Activated naive CD4-positive, alpha-beta T cell treated with anti-CD3 and anti-CD28 coated beads, Interleukin-2, amount 10 ng/mL, durations not matched to agents 5 hours and 36 hours (primary cell): ENCODE results near the gene PIANP. TPM values are rescaled to one million over a fixed set of nuclear protein-coding genes. Genes with fewer than 3 reads are reported as not detected.

ENCODE experiments used
- total RNA-seq, 2 experiments: library from RNA; stranded (reverse); gene quantifications; one replicate each; pipeline ENCODE4 v1.2.3, GENCODE V29; 2021

The PIANP gene
- not detected for total RNA-seq

GRCh38 chr12:6700646-6701051 is at the start of gene PIANP:
Gene PIANP (minus strand): TSS chr12:6700815. CDS start chr12:6698061, 2,754 bp downstream.

GRCh38 chr12:6723607-6724408 is 23.2 kb upstream of the PIANP start, which contains the start of gene COPS7A:
Gene COPS7A (plus strand): TSS chr12:6724046. CDS start chr12:6724657, 611 bp downstream.

GRCh38 chr12:6688999-6689882 is 11.4 kb downstream of the PIANP start, which contains the start of gene ZNF384:
Gene ZNF384 (minus strand): TSS chr12:6689375. CDS start chr12:6679520, 9,855 bp downstream.

GRCh38 chr12:6662906-6663742 is 37.5 kb downstream of the PIANP start, which contains the start of gene ING4:
Gene ING4 (minus strand): TSS chr12:6663119. CDS start chr12:6663101, 18 bp downstream.

GRCh38 chr12:6647083-6647604 is 53.5 kb downstream of the PIANP start, which contains the start of gene ACRBP:
Gene ACRBP (minus strand): TSS chr12:6647432. CDS start chr12:6647366, 66 bp downstream.

Other genes starting within 250 kb of the PIANP start
- gene TAPBPL, start 248.8 kb downstream of the PIANP start, total RNA-seq = 10 to 100 TPM; 52.0 to 52.7 TPM
- 10 to 100 TPM; 54.2 to 54.4 TPM for gene VAMP1, start 230.1 kb downstream of the PIANP start, total RNA-seq
- gene MRPL51, start 207.6 kb downstream of the PIANP start, total RNA-seq = 100 to 1,000 TPM; 177 to 187 TPM
- gene NCAPD2, start 206.7 kb downstream of the PIANP start, total RNA-seq = 100 to 1,000 TPM; 151 to 157 TPM
- gene GAPDH, start 166.3 kb downstream of the PIANP start, total RNA-seq = 1,000 to 10,000 TPM; 5,761 to 5,800 TPM
- gene IFFO1, start 144.8 kb downstream of the PIANP start, total RNA-seq = 10 to 100 TPM; 26.7 to 29.1 TPM
- 10 to 100 TPM; 67.2 to 67.7 TPM for gene NOP2, start 132.5 kb downstream of the PIANP start, total RNA-seq
- gene CHD4, start 93.4 kb downstream of the PIANP start, total RNA-seq = 100 to 1,000 TPM; 233 to 250 TPM
- gene LPAR5, start 64.9 kb downstream of the PIANP start, total RNA-seq = 1 to 10 TPM; 7.5 to 8.2 TPM
- 1 to 10 TPM; 1.6 to 2.4 TPM for gene ACRBP, start 53.4 kb downstream of the PIANP start, total RNA-seq
- gene ING4, start 37.7 kb downstream of the PIANP start, total RNA-seq = 10 to 100 TPM; 43.0 to 45.8 TPM
- 10 to 100 TPM; 81.6 to 84.8 TPM for gene ZNF384, start 11.4 kb downstream of the PIANP start, total RNA-seq
- gene COPS7A, start 23.2 kb upstream of the PIANP start, total RNA-seq = 10 to 100 TPM; 25.9 to 26.9 TPM
- gene MLF2, start 52.3 kb upstream of the PIANP start, total RNA-seq = 10 to 100 TPM; 85.0 to 89.9 TPM
- 10 to 100 TPM; 11.7 to 12.2 TPM for gene PTMS, start 65.5 kb upstream of the PIANP start, total RNA-seq
- 1 to 10 TPM; 3.2 to 4.0 TPM for gene LAG3, start 71.7 kb upstream of the PIANP start, total RNA-seq
- 100 to 1,000 TPM; 215 to 224 TPM for gene CD4, start 88.7 kb upstream of the PIANP start, total RNA-seq
- gene GPR162, start 121.0 kb upstream of the PIANP start, total RNA-seq = under 1 TPM; 0.17 to 0.23 TPM
- gene P3H3, start 127.6 kb upstream of the PIANP start, total RNA-seq = under 1 TPM; 0.46 to 0.96 TPM
- under 1 TPM; 0.10 to 0.45 TPM for gene GNB3, start 140.1 kb upstream of the PIANP start, total RNA-seq
- 10 to 100 TPM; 82.5 to 85.6 TPM for gene CDCA3, start 150.5 kb upstream of the PIANP start, total RNA-seq
- gene USP5, start 151.3 kb upstream of the PIANP start, total RNA-seq = 100 to 1,000 TPM; 112 to 115 TPM
- gene TPI1, start 166.7 kb upstream of the PIANP start, total RNA-seq = 1,000 to 10,000 TPM; 1,127 to 1,161 TPM
- 1 to 10 TPM; 8.0 to 8.7 TPM for gene SPSB2, start 172.5 kb upstream of the PIANP start, total RNA-seq
- 1 to 10 TPM; 3.0 to 3.8 TPM for gene LRRC23, start 204.0 kb upstream of the PIANP start, total RNA-seq
- 100 to 1,000 TPM; 146 to 157 TPM for gene ENO2, start 213.8 kb upstream of the PIANP start, total RNA-seq
- 10 to 100 TPM; 26.4 to 29.4 TPM for gene ATN1, start 227.1 kb upstream of the PIANP start, total RNA-seq
- not detected for gene RNU7-1, start 243.0 kb upstream of the PIANP start, total RNA-seq
- gene C12orf57, start 243.2 kb upstream of the PIANP start, total RNA-seq = 100 to 1,000 TPM; 239 to 248 TPM